ENCODE data around the gene EGFR. TPM values are rescaled to one million over a fixed set of nuclear protein-coding genes. Genes with fewer than 3 reads are reported as not detected.

The EGFR gene
- total RNA-seq, 4 donors from 2014 or later: 224 to 292 (median 233) TPM

DNA sequence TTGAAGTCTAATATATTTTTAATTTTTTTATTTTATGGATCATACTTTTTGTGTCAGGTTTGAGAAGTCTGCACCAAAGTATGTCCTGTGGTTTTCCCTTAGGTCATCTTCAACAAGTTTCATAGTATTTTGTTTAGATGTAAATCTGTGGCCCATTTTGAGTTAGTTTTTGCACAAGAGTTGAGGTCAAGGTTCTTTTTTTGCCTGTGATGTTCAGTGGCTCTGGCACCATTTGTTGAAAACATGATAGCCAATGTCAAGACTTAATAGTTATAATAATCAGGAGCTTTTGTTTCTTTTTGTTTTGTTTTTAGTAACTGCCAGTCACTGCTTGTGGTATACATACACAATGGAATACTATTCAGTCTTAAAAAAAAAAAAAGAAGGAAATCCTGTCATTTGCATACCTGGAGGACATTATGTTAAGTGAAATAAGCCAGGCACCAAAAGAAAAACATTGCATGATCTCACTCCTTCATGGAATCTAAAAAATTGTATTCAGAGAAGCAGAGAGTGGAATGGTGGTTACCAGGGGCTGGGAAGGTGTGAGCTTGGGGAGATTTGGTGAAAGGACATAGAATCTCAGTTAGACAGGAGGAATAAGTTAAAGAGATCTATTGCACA lies 61.3 kb downstream of the EGFR start:
- H3K4me3 ChIP-seq (ENCODE audit: low read depth, poor library complexity, severe bottlenecking): no peak overlapping the region
- intact Hi-C loops (cut with DNase I; ENCODE audit: low total_unique reads): no loop called here
- no peak for TF ChIP-seq POLR2A (IDR thresholded peaks at IDR 0.05)
- TF ChIP-seq, protein P1, sequence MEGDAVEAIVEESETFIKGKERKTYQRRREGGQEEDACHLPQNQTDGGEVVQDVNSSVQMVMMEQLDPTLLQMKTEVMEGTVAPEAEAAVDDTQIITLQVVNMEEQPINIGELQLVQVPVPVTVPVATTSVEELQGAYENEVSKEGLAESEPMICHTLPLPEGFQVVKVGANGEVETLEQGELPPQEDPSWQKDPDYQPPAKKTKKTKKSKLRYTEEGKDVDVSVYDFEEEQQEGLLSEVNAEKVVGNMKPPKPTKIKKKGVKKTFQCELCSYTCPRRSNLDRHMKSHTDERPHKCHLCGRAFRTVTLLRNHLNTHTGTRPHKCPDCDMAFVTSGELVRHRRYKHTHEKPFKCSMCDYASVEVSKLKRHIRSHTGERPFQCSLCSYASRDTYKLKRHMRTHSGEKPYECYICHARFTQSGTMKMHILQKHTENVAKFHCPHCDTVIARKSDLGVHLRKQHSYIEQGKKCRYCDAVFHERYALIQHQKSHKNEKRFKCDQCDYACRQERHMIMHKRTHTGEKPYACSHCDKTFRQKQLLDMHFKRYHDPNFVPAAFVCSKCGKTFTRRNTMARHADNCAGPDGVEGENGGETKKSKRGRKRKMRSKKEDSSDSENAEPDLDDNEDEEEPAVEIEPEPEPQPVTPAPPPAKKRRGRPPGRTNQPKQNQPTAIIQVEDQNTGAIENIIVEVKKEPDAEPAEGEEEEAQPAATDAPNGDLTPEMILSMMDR (IDR thresholded peaks at IDR 0.05): no peak
- no peak for DNase-seq (ENCODE audit: low spot score in 2 of 2)

DNA sequence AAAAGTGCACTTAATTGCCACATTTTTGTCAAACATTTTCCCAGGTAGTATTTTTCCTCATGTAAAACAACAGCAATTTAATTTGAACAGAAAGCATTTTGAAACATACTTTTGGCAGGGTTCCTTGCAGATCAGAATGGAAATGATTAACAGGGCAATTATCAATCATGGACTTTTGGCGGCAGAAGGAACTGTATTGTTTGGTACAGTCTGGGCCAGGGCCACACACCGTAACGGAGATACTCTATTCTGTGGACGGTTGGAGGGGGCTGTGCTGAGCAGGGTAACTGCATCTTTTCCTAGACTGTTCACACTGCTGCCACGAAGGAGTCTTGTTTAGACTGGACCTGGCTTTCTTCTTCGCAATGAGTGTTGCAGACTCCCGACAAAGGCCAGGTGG lies 62.3 kb downstream of the EGFR start:
- intact Hi-C loops (cut with DNase I; ENCODE audit: low total_unique reads): no loop called here
- 33 to 44% methylated on average over 7 of the region's 7 CpGs for WGBS, 2 donors
- DNase-seq (ENCODE audit: low spot score in 2 of 2): no peak
- no peak overlapping the region for H3K4me3 ChIP-seq (ENCODE audit: low read depth, poor library complexity, severe bottlenecking)
- TF ChIP-seq, protein P1 (IDR thresholded peaks at IDR 0.05): no peak
- no peak for TF ChIP-seq POLR2A (IDR thresholded peaks at IDR 0.05)

DNA sequence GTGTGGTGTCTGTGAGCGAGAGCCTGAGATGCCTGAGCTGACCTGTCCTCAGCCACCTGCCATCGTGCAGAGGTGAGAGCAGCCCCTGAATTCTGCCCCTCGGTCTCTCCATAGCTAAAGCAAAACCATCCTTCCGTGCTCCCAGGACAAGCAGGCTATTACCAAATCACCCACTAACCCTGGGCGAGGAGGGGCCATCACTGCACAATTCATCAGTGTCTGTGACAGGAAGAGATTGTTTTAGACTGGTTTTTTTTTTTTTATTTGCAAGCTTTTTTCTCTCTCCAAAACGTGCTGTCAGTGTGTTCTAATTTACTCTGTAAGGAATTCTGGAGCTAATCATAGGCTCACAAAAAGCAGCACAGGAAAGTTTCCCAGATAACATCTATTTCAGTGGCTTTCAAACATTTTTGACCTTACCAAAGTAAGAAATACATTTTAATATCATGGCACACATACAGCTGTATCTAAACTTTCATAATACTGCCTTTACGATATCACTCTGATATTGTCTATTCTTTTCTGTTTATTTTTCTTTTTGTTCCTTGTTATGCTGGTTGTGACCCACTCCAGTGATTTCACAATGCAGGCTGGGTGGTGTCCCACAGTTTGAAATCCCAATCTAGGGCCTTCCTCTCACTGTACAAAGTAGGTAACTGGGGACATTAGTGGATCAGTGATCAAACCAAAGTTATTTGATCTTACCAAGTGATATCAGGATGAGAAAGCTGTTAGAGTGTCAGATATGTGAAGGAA lies 62.8 kb downstream of the EGFR start:
- intact Hi-C loops (cut with DNase I; ENCODE audit: low total_unique reads): no loop called here
- WGBS, 2 donors: 55 to 56% methylated on average over 7 of the region's 7 CpGs
- H3K4me3 ChIP-seq (ENCODE audit: low read depth, poor library complexity, severe bottlenecking): no peak overlapping the region
- TF ChIP-seq, protein P1 (IDR thresholded peaks at IDR 0.05): no peak
- no peak for DNase-seq (ENCODE audit: low spot score in 2 of 2)

DNA sequence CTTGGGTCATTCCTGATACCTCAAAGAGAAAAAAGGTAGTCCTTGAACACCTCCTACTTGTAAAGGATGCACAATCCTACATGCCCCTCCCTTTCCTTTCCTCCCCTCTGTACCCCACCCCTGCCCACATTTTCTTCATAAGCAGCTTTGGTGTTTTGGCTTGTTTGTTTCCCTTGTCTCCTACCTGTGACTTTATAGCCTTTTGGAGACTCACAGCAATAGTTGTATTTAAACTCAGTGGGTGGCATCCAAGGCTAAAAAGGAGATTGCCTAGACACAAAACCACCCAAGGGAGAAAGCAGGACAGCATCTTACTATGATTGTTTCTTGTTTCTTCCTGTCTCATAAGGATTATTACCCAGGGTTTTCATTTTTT lies 63.4 kb downstream of the EGFR start:
- intact Hi-C loops (cut with DNase I; ENCODE audit: low total_unique reads): no loop called here
- no peak overlapping the region for H3K4me3 ChIP-seq (ENCODE audit: low read depth, poor library complexity, severe bottlenecking)
- TF ChIP-seq, protein P1 (IDR thresholded peaks at IDR 0.05): no peak
- TF ChIP-seq POLR2A (IDR thresholded peaks at IDR 0.05): no peak
- DNase-seq (ENCODE audit: low spot score in 2 of 2): no peak

DNA sequence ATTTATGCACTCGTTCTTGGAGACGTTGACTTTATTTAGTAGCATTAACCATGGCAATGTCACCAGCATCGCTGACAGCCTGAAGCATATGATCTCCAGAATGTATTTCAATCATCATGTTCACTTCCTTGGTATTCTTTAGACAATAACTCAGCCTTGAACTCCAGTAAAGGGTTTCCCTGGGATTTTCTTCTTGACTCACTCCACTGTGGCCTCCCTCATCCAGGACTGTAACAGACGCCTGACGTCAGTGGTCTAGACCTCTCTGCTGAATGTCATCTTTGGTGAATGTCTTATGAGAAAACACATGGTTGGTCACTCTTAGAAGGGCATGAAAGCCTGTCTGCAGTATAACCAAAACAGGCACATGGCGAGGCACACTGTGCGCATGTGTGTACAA lies 64.4 kb downstream of the EGFR start:
- WGBS, 2 donors: 75 to 77% methylated on average over 7 of the region's 7 CpGs
- DNase-seq (ENCODE audit: low spot score in 2 of 2): no peak
- TF ChIP-seq, protein P1 (IDR thresholded peaks at IDR 0.05): no peak
- no peak for TF ChIP-seq POLR2A (IDR thresholded peaks at IDR 0.05)
- no peak overlapping the region for H3K4me3 ChIP-seq (ENCODE audit: low read depth, poor library complexity, severe bottlenecking)
- intact Hi-C loops (cut with DNase I; ENCODE audit: low total_unique reads): no loop called here

DNA sequence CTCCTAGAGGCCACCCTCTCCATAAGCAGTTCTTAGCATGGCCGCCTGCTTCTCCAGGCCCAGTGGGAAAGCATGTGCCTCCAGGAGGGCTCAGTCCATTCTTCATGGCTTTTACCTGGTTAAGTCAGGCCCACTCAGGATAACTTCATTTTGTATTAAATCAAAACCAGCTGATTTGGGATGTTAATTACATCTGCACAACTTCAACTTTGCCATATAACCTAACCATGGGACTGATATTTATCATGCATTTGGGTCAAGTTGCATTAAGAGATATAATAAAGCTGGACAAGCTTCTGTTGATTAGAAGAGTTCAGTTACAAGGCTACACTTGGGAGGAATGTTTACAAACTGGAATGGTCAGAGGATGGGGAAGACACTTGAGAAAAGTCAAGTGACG lies 65.5 kb downstream of the EGFR start:
- 90 to 97% methylated on average over 2 of the region's 2 CpGs for WGBS, 2 donors
- no peak overlapping the region for H3K4me3 ChIP-seq (ENCODE audit: low read depth, poor library complexity, severe bottlenecking)
- intact Hi-C loops (cut with DNase I; ENCODE audit: low total_unique reads): no loop called here
- TF ChIP-seq POLR2A (IDR thresholded peaks at IDR 0.05): no peak
- TF ChIP-seq, protein P1 (IDR thresholded peaks at IDR 0.05): no peak
- no peak for DNase-seq (ENCODE audit: low spot score in 2 of 2)

Data from lower leg skin (tissue), 4 donors.